GM12878 (cell line): ENCODE results near the gene TRMU. TPM values are rescaled to one million over a fixed set of nuclear protein-coding genes. Genes with fewer than 3 reads are reported as not detected.

Source experiments
- ATAC-seq: fragments of 200-7000 bp; cut with Tn5 transposase; 3 replicates; pipeline ENCODE4 v1.9.1; 2020; ENCODE audit warnings: mild to moderate bottlenecking, moderate library complexity
- BruUV-seq: library from RNA; stranded (reverse); fragments of 400-500 nt; replicated peaks from 2 replicates; lab custom pipeline; 2021; lab: Mats Ljungman, UMichigan
- CTCF ChIA-PET: fragments of 300-600 bp; sonication (Branson Sonifier 250); formaldehyde crosslinking; extraction: SDS; loops from one replicate; lab custom pipeline; 2021; ENCODE audit warnings: inconsistent platforms; lab: Yijun Ruan, JAX
- POLR2A ChIA-PET: fragments of 350-600 bp; formaldehyde crosslinking; extraction: SDS; loops from one replicate; lab custom pipeline; 2021; ENCODE audit warnings: inconsistent platforms; lab: Charles Lee
- RAD21 ChIA-PET: fragments of 300-600 bp; sonication (Branson Sonifier 250); formaldehyde crosslinking; loops from one replicate; lab custom pipeline; 2023; ENCODE audit warnings: antibody characterized with exemption; ENCODE audit not compliant: unreplicated experiment; lab: Charles Lee
- SMC1A ChIA-PET: fragments of 300-600 bp; sonication (Branson Sonifier 250); formaldehyde crosslinking; loops from one replicate; lab custom pipeline; 2023; ENCODE audit not compliant: unreplicated experiment, uncharacterized antibody; lab: Charles Lee
- DNase-seq: peaks from one replicate; pipeline ENCODE4 v3.0.0-alpha.2; 2011; ENCODE audit warnings: low read depth, low spot score
- FAIRE-seq: peaks from 3 replicates; lab custom pipeline; 2011; peaks lifted over from hg19 to GRCh38; lab: Jason Lieb, UNC
- H2AFZ ChIP-seq: 2 replicates; pipeline ENCODE4 v1.6.0; 2011; ENCODE audit warnings: low read depth, low read length, control low read depth; ENCODE audit not compliant: control insufficient read depth
- H3K27ac ChIP-seq: 2 replicates; pipeline ENCODE4 v1.5.1; 2011; ENCODE audit warnings: control low read depth; ENCODE audit not compliant: control insufficient read depth, insufficient read depth
- H3K27me3 ChIP-seq, 2 experiments: replicated peaks in 1 of 2; 2 replicates each; pipeline versions ENCODE4 v1.6.0 to v1.6.1; 2011; ENCODE audit warnings: low read length in 1 of 2; ENCODE audit not compliant: control insufficient read depth in 2 of 2, insufficient read depth in 2 of 2
- H3K36me3 ChIP-seq, 2 experiments: 2 replicates each; pipeline ENCODE4 v1.5.1; 2011; ENCODE audit warnings: low read length in 1 of 2; ENCODE audit not compliant: control insufficient read depth in 2 of 2, insufficient read depth in 2 of 2
- H3K4me1 ChIP-seq: 2 replicates; pipeline ENCODE4 v1.6.1; 2011; ENCODE audit warnings: mild to moderate bottlenecking, low read length, moderate library complexity, mixed read lengths; ENCODE audit not compliant: control insufficient read depth, insufficient read depth
- H3K4me2 ChIP-seq: 2 replicates; pipeline ENCODE4 v1.6.0; 2011; ENCODE audit warnings: control low read depth; ENCODE audit not compliant: control insufficient read depth, insufficient read depth
- H3K4me3 ChIP-seq: fragments of 200-600 bp; sonication (generic); 2 replicates; pipeline ENCODE4 v1.5.1; 2016
- H3K79me2 ChIP-seq: 2 replicates; pipeline ENCODE4 v1.6.0; 2011; ENCODE audit warnings: low read length; ENCODE audit not compliant: control insufficient read depth, insufficient read depth
- H3K9ac ChIP-seq: 2 replicates; pipeline ENCODE4 v1.8.0; 2011; ENCODE audit warnings: low read length, control low read depth, mixed read lengths; ENCODE audit not compliant: control insufficient read depth, insufficient read depth
- H3K9me3 ChIP-seq: replicated peaks from 3 replicates; pipeline ENCODE4 v1.5.1; 2011; ENCODE audit warnings: mild to moderate bottlenecking, low read length; ENCODE audit not compliant: control insufficient read depth, insufficient read depth
- H4K20me1 ChIP-seq: 2 replicates; pipeline ENCODE4 v1.6.0; 2011; ENCODE audit not compliant: control insufficient read depth, insufficient read depth
- MTA2 ChIP-seq: fragments of 450-650 bp; IDR thresholded peaks from 2 replicates; pipeline ENCODE4 v1.6.1; 2016; ENCODE audit warnings: low read depth, mild to moderate bottlenecking, moderate library complexity
- POLR2A ChIP-seq: IDR thresholded peaks from 2 replicates; pipeline ENCODE4 v1.6.1; 2011; ENCODE audit warnings: low read depth, mild to moderate bottlenecking, low read length
- SREBF1 ChIP-seq: IDR thresholded peaks from 2 replicates; pipeline ENCODE4 v1.6.1; 2012; ENCODE audit warnings: mild to moderate bottlenecking, low read length
- WGBS: methylation state at CpG from one replicate; pipeline ENCODE4 v1.1.6; 2016; ENCODE audit warnings: low lambda C conversion rate; ENCODE audit not compliant: insufficient replicate concordance, insufficient coverage; ENCODE audit errors: missing lambda C conversion rate; 5-methylcytosine and 5-hydroxymethylcytosine counted together
- in situ Hi-C: fragments of 300-500 bp; cut with MboI; formaldehyde crosslinking; loops from 9 replicates; pipeline ENCODE4 v1.14.3; 2018; ENCODE audit warnings: mixed read lengths
- intact Hi-C: fragments of 100-400 bp; cut with micrococcal nuclease; formaldehyde crosslinking; loops from one replicate; pipeline ENCODE4 v1.14.2; 2022; ENCODE audit not compliant: unreplicated experiment
- polyA plus RNA-seq, 11 experiments: library from polyadenylated mRNA; depleted of rRNA in 4 of 11; unstranded in 6 of 11; stranded (reverse) in 5 of 11; fragments of >200 nt; fragmentation: Nextera tagmentation in 4 of 11; fragmentation: Illumina TruSeq in 1 of 11; extraction: Ambion mirVana in 4 of 11; extraction: Trizol in 1 of 11; gene quantifications; 1 replicate in 1 of 11; 2 replicates in 10 of 11; pipeline versions ENCODE4 v1.2.1 to v1.2.3, GENCODE V29; 2011 to 2016; ENCODE audit warnings: inconsistent platforms in 2 of 11, missing spikeins in 2 of 11, low read depth in 1 of 11
- total RNA-seq, 4 experiments: library from RNA; depleted of rRNA in 3 of 4; stranded (reverse); fragments of >200 nt in 3 of 4; fragmentation: Illumina TruSeq in 1 of 4; extraction: Trizol in 1 of 4; gene quantifications; 2 replicates each; pipeline versions ENCODE4 v1.2.1 to v1.2.3, GENCODE V29; 2013 to 2021

TRMU gene
- total and polyA plus RNA-seq, 10 of the 15 experiments (the other 5 are each of a cell fraction or from before 2014, with no cell fraction given) = 3.5 to 57.0 (median 44.0) TPM

DNA sequence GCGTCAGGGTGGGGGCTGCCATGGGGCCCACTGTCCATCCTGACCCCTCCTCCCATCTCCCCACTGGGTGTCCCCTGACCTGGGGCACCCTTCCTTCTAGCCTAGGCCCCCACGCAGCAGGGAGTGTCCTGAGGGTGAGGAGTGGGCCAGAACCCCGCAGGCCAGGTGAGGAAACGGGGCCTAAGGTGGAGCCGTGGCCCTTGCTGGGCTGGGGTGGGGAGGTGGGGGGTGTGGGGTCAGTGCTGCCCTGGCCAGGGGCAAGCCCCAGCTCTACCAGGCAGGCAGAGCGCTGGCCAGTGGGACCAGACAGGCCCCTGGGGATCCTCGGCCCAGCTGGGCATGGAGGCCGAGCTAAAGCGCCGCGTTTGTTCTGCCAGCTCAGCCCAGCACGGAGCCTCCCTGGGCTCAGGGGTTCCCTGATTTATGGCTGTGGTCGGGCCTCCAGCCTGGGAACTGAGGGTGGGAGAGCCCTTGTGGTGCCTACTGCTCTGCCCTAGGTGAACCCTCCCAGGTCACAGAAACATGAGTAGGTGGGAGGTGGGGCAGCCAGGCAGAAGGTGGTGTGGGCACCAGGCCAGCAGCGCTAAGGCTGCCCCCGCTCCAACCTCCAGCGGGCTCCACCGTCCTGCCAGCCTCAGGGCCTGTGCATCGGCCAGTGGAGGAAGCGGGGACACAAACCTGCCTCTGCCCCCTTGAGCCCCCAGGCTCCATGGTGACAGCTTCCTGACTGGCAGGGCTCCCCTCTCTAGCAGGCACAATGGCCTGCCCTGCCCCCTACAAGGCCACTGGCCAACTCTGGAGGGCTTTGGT is 22.4 kb downstream of the TRMU start:
- Histone ChIP-seq H3K9me3 (no peaks in the 10 kb centered on the region), H2AFZ (no peak overlapping the region), H3K36me3 (peaks cover 9 to 27% of the 10 kb centered on the region in 2 experiments; a peak in 3 of 4 replicates), H3K27ac (no peak overlapping the region), H3K79me2 (no peaks in the 10 kb centered on the region), H3K4me2 (no peak overlapping the region), H3K9ac (no peak overlapping the region), H3K4me1 (no peaks in the 10 kb centered on the region), H3K27me3 (no peaks in the 10 kb centered on the region), H4K20me1 (no peaks in the 10 kb centered on the region), H3K4me3 (no peak overlapping the region)
- TF ChIP-seq SREBF1 = no peak
- ChIA-PET RAD21 (no interaction called here), CTCF (interaction anchor here (3.9 kb wide), 1 partner anchor 184 kb away, joined by 15 read pairs; no protein-coding TSS in a partner anchor), POLR2A (no interaction called here), SMC1A (no interaction called here)
- BruUV-seq = no TSS peak
- no peak for DNase-seq
- intact Hi-C loops = no loop called here
- no peak for ATAC-seq
- WGBS = 94% methylated on average over 16 of the region's 19 CpGs
- no peak for FAIRE-seq
- in situ Hi-C loops = no loop called here

DNA sequence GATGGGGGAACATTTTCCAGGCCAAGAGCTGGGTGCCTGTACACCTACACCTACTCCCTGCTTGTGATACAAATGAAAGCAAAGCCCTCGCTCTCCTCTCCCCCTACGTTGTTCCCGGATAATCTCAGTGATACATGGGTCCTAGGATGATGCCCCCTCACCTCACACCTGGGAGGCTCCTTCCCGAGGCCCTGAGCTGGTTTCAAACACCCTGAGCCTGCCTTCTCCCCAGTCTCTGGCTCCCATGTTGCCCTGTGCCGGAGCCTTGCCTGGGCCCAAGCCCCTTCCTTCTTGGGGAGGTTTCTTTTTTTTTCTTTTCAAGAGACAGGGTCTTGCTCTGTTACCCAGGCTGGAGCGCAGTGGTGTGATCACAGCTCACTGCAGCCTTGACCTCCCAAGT is 23.3 kb downstream of the TRMU start:
- intact Hi-C loops (no loop called here), in situ Hi-C loops (no loop called here)
- ChIA-PET SMC1A (no interaction called here), CTCF (interaction anchor here (0.9 kb wide), 1 partner anchor 184 kb away, joined by 3 read pairs; no protein-coding TSS in a partner anchor), POLR2A (no interaction called here), RAD21 (no interaction called here)
- H4K20me1 ChIP-seq = no peaks in the 10 kb centered on the region
- H3K36me3 ChIP-seq = peaks cover 9 to 19% of the 10 kb centered on the region in 2 experiments; a peak in 3 of 4 replicates
- no peaks in the 10 kb centered on the region for H3K4me1 ChIP-seq
- no TSS peak for BruUV-seq
- no peak for FAIRE-seq
- no peak overlapping the region for H3K4me2 ChIP-seq
- 91% methylated on average over 6 of the region's 6 CpGs for WGBS
- H3K27me3 ChIP-seq = no peaks in the 10 kb centered on the region
- H3K4me3 ChIP-seq = no peak overlapping the region
- H3K9me3 ChIP-seq = no peaks in the 10 kb centered on the region
- no peak overlapping the region for H3K27ac ChIP-seq
- no peak for ATAC-seq
- H2AFZ ChIP-seq = no peak overlapping the region
- no peak overlapping the region for H3K9ac ChIP-seq
- no peak for DNase-seq
- TF ChIP-seq POLR2A = peak; percentile 1; the same call in 1 of the 2 replicates
- no peak for TF ChIP-seq MTA2
- no peaks in the 10 kb centered on the region for H3K79me2 ChIP-seq
